Fibroblast of lung (primary cell): ENCODE data around the gene SEMA7A.

Experiments
- CTCF ChIP-seq, 2 donors: IDR thresholded peaks in 1 of 2; conservative IDR thresholded peaks in 1 of 2; 1 replicate in 1 of 2; 2 replicates in 1 of 2; pipeline ENCODE4 v1.5.1; 2011 to 2012; ENCODE audit warnings: low read length in 2 of 2, control low read depth in 1 of 2, inconsistent platforms in 1 of 2, low read depth in 1 of 2, mild to moderate bottlenecking in 1 of 2
- EZH2 ChIP-seq: IDR thresholded peaks from 2 replicates; pipeline ENCODE4 v1.5.1; 2012; ENCODE audit warnings: low read length, control low read depth, mild to moderate bottlenecking; ENCODE audit errors: missing control alignments

- TF ChIP-seq CTCF (conservative IDR thresholded peaks at IDR 0.05 in 1 of 2, IDR thresholded peaks at IDR 0.05 in 1 of 2; ENCODE audit: low read depth in 1 of 2, low read length in 2 of 2) = no peak
- no peak for TF ChIP-seq EZH2
These were observed 4.4 kb upstream of the SEMA7A start for GRCh38 chr15:74438206-74438605.
